ENCODE measurements around the gene DDX11.

- TF ChIP-seq CTCF (IDR thresholded peaks at IDR 0.05) = no peak
- TF ChIP-seq POLR2A (IDR thresholded peaks at IDR 0.05) = no peak
Observed at GRCh38 chr12:31035226-31035625, 38.4 kb upstream of the DDX11 start.
